ENCODE results near the gene XPOT.

DNA sequence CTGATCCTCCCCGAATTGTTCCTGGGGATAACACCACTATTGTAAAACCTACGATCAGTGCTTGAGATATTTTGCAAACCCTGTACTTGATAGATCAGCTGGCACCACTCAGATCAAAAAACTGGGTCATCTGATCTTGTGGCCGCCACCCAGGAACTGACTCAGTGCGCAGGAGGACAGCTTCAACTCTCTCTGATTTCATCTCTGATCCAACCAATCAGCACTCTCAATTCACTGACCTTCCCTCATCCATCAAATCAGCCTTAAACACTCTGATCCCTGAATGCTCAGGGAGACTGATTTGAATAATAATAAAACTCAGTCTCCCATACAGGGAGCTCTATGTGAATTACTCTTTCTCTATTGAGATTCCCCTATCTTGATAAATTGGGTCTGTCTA, 4.2 kb upstream of the XPOT start:
- TF ChIP-seq POLR2A (IDR thresholded peaks at IDR 0.05; ENCODE audit: low read depth, low read length) = no peak
- TF ChIP-seq, protein P1, sequence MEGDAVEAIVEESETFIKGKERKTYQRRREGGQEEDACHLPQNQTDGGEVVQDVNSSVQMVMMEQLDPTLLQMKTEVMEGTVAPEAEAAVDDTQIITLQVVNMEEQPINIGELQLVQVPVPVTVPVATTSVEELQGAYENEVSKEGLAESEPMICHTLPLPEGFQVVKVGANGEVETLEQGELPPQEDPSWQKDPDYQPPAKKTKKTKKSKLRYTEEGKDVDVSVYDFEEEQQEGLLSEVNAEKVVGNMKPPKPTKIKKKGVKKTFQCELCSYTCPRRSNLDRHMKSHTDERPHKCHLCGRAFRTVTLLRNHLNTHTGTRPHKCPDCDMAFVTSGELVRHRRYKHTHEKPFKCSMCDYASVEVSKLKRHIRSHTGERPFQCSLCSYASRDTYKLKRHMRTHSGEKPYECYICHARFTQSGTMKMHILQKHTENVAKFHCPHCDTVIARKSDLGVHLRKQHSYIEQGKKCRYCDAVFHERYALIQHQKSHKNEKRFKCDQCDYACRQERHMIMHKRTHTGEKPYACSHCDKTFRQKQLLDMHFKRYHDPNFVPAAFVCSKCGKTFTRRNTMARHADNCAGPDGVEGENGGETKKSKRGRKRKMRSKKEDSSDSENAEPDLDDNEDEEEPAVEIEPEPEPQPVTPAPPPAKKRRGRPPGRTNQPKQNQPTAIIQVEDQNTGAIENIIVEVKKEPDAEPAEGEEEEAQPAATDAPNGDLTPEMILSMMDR (conservative IDR thresholded peaks at IDR 0.05; ENCODE audit: low read depth, low read length) = no peak
- TF ChIP-seq, protein P2, sequence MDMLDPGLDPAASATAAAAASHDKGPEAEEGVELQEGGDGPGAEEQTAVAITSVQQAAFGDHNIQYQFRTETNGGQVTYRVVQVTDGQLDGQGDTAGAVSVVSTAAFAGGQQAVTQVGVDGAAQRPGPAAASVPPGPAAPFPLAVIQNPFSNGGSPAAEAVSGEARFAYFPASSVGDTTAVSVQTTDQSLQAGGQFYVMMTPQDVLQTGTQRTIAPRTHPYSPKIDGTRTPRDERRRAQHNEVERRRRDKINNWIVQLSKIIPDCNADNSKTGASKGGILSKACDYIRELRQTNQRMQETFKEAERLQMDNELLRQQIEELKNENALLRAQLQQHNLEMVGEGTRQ (IDR thresholded peaks at IDR 0.05; ENCODE audit: low read depth, low read length) = peak; percentile 45; the same call in 1 of the 2 replicates
- TF ChIP-seq RAD21 (IDR thresholded peaks at IDR 0.05; ENCODE audit: low read length) = no peak
- TF ChIP-seq CEBPB (IDR thresholded peaks at IDR 0.05; ENCODE audit: low read depth, low read length) = no peak
- TF ChIP-seq BHLHE40 (IDR thresholded peaks at IDR 0.05; ENCODE audit: low read depth, low read length) = no peak
